WTC11 (cell line): Measurements from ENCODE around the gene DNASE1L3. TPM values are rescaled to one million over a fixed set of nuclear protein-coding genes. Genes with fewer than 3 reads are reported as not detected.

Experiments
- ATAC-seq: fragments of 200-7000 bp; cut with Tn5 transposase; 2 replicates; pipeline ENCODE4 v1.10.0; 2021; ENCODE audit warnings: mild to moderate bottlenecking, moderate library complexity
- CTCF ChIA-PET: fragments of 300-600 bp; sonication (Branson Sonifier 250); formaldehyde crosslinking; loops from one replicate; lab custom pipeline; 2021; ENCODE audit warnings: antibody characterized with exemption; lab: Charles Lee
- POLR2A ChIA-PET: fragments of 350-600 bp; sonication (Branson Sonifier 250); formaldehyde crosslinking; loops from one replicate; lab custom pipeline; 2021; ENCODE audit warnings: antibody characterized with exemption; lab: Charles Lee
- DNase-seq: peaks from one replicate; pipeline ENCODE4 v3.0.0; 2021; ENCODE audit warnings: low spot score
- H3K27ac Mint-ChIP-seq: 2 replicates; pipeline ENCODE4 v1.8.0; 2021; ENCODE audit warnings: mixed read lengths
- H3K27me3 Mint-ChIP-seq: 2 replicates; pipeline ENCODE4 v1.8.0; 2021; ENCODE audit warnings: low read depth, mild to moderate bottlenecking, moderate library complexity, mixed read lengths
- H3K36me3 Mint-ChIP-seq: 2 replicates; pipeline ENCODE4 v1.8.0; 2021; ENCODE audit warnings: mixed read lengths
- H3K4me1 Mint-ChIP-seq: 2 replicates; pipeline ENCODE4 v1.8.0; 2022; ENCODE audit warnings: mixed read lengths
- H3K4me3 Mint-ChIP-seq: 2 replicates; pipeline ENCODE4 v1.8.0; 2021; ENCODE audit warnings: mild to moderate bottlenecking, moderate library complexity, mixed read lengths
- H3K9me3 Mint-ChIP-seq: 2 replicates; pipeline ENCODE4 v1.8.0; 2021; ENCODE audit warnings: mixed read lengths
- CREM ChIP-seq: sonication (generic); formaldehyde crosslinking; IDR thresholded peaks from 2 replicates; pipeline ENCODE4 v1.8.1; 2022; ENCODE audit warnings: mild to moderate bottlenecking, missing genetic modification reagents, moderate library complexity
- ELF4 ChIP-seq: sonication (generic); formaldehyde crosslinking; IDR thresholded peaks from 2 replicates; pipeline ENCODE4 v1.8.1; 2022; ENCODE audit warnings: low read depth, mild to moderate bottlenecking, moderate library complexity, missing genetic modification reagents
- FOXP1 ChIP-seq: sonication (generic); formaldehyde crosslinking; IDR thresholded peaks from 2 replicates; pipeline ENCODE4 v1.8.0; 2022; ENCODE audit warnings: missing genetic modification reagents, mild to moderate bottlenecking, moderate library complexity, borderline replicate concordance
- GABPB1 ChIP-seq: sonication (generic); formaldehyde crosslinking; IDR thresholded peaks from 2 replicates; pipeline ENCODE4 v1.8.1; 2023; ENCODE audit warnings: mild to moderate bottlenecking, missing genetic modification reagents
- HMGA2 ChIP-seq: fragments of 250-450 bp; sonication (Bioruptor Pico); IDR thresholded peaks from 2 replicates; pipeline ENCODE4 v1.4.0; 2021; ENCODE audit warnings: mild to moderate bottlenecking, moderate library complexity
- NR2C2 ChIP-seq: sonication (generic); formaldehyde crosslinking; IDR thresholded peaks from 2 replicates; pipeline ENCODE4 v1.8.0; 2022; ENCODE audit warnings: mild to moderate bottlenecking, missing genetic modification reagents
- OVOL2 ChIP-seq: fragments of 250-450 bp; sonication (Bioruptor Pico); IDR thresholded peaks from 2 replicates; pipeline ENCODE4 v1.9.0; 2021; ENCODE audit warnings: mild to moderate bottlenecking, borderline replicate concordance
- PRRX2 ChIP-seq: fragments of 250-450 bp; sonication (Bioruptor Pico); IDR thresholded peaks from 2 replicates; pipeline ENCODE4 v1.8.0; 2021; ENCODE audit warnings: mild to moderate bottlenecking
- SMAD3 ChIP-seq: sonication (generic); formaldehyde crosslinking; IDR thresholded peaks from 2 replicates; pipeline ENCODE4 v1.8.0; 2022; ENCODE audit warnings: missing genetic modification reagents, mild to moderate bottlenecking, borderline replicate concordance
- ZBTB21 ChIP-seq: sonication (generic); formaldehyde crosslinking; IDR thresholded peaks from 2 replicates; pipeline ENCODE4 v1.8.1; 2023; ENCODE audit warnings: mild to moderate bottlenecking, missing genetic modification reagents, borderline replicate concordance
- total RNA-seq: library from RNA; stranded (reverse); gene quantifications from 3 replicates; pipeline ENCODE4 v1.2.3, GENCODE V29; 2021
- TF ChIP-seq, protein P1 (sequence below): sonication (generic); formaldehyde crosslinking; IDR thresholded peaks from 2 replicates; pipeline ENCODE4 v1.8.0; 2023; ENCODE audit warnings: mild to moderate bottlenecking, missing genetic modification reagents
- TF ChIP-seq, protein P2 (sequence below): sonication (generic); formaldehyde crosslinking; IDR thresholded peaks from 2 replicates; pipeline ENCODE4 v1.8.0; 2023; ENCODE audit warnings: missing genetic modification reagents, mild to moderate bottlenecking, borderline replicate concordance
- TF ChIP-seq, protein P3 (sequence below): fragments of 250-450 bp; sonication (Bioruptor Pico); IDR thresholded peaks from 2 replicates; pipeline ENCODE4 v2.1.2; 2022; ENCODE audit warnings: mild to moderate bottlenecking, moderate library complexity
- TF ChIP-seq, protein P4 (sequence below): fragments of 250-450 bp; sonication (Bioruptor Pico); IDR thresholded peaks from 2 replicates; pipeline ENCODE4 v1.9.0; 2021; ENCODE audit warnings: moderate library complexity, mild to moderate bottlenecking, inconsistent platforms, borderline replicate concordance
- TF ChIP-seq, protein P5 (sequence below): fragments of 200-600 bp; IDR thresholded peaks from 2 replicates; pipeline ENCODE4 v1.8.0; 2022; ENCODE audit warnings: antibody characterized with exemption
- TF ChIP-seq, protein P6 (sequence below): fragments of 250-450 bp; sonication (Bioruptor Pico); IDR thresholded peaks from 2 replicates; pipeline ENCODE4 v1.9.0; 2021; ENCODE audit warnings: mild to moderate bottlenecking
- TF ChIP-seq, protein P7 (sequence below): sonication (generic); formaldehyde crosslinking; IDR thresholded peaks from 2 replicates; pipeline ENCODE4 v1.8.0; 2022; ENCODE audit warnings: missing genetic modification reagents
- TF ChIP-seq, protein P8 (sequence below): fragments of 250-450 bp; sonication (Bioruptor Pico); IDR thresholded peaks from 2 replicates; pipeline ENCODE4 v1.8.0; 2021; ENCODE audit warnings: mild to moderate bottlenecking

DNASE1L3 gene
- total RNA-seq, 1 experiment from 2014 or later, result not detected

DNA sequence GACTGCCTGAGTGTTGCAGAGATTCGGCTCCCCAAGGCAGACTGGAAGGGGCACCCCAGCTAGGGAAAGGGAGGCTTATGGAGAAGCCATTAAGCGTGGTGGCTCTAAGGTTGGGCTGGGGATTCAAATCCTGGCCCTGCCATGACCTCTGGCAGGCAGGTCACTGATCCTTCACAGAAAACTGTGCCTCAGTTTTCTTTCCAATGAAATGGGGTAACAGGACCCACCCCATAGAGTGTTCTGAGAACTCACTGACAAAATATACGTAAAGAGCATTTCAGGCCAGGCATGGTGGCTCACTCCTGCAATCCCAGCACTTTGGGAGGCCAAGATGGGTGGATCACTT lies 34.6 kb downstream of the DNASE1L3 start (continued):
- TF ChIP-seq NR2C2 (no peak), HMGA2 (CRISPR knock-in tag) (no peak), FOXP1 (CRISPR knock-in tag) (no peak), ZBTB21 (CRISPR knock-in tag) (no peak)
- TF ChIP-seq, protein P1, sequence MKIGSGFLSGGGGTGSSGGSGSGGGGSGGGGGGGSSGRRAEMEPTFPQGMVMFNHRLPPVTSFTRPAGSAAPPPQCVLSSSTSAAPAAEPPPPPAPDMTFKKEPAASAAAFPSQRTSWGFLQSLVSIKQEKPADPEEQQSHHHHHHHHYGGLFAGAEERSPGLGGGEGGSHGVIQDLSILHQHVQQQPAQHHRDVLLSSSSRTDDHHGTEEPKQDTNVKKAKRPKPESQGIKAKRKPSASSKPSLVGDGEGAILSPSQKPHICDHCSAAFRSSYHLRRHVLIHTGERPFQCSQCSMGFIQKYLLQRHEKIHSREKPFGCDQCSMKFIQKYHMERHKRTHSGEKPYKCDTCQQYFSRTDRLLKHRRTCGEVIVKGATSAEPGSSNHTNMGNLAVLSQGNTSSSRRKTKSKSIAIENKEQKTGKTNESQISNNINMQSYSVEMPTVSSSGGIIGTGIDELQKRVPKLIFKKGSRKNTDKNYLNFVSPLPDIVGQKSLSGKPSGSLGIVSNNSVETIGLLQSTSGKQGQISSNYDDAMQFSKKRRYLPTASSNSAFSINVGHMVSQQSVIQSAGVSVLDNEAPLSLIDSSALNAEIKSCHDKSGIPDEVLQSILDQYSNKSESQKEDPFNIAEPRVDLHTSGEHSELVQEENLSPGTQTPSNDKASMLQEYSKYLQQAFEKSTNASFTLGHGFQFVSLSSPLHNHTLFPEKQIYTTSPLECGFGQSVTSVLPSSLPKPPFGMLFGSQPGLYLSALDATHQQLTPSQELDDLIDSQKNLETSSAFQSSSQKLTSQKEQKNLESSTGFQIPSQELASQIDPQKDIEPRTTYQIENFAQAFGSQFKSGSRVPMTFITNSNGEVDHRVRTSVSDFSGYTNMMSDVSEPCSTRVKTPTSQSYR, result no peak
- TF ChIP-seq, protein P2, sequence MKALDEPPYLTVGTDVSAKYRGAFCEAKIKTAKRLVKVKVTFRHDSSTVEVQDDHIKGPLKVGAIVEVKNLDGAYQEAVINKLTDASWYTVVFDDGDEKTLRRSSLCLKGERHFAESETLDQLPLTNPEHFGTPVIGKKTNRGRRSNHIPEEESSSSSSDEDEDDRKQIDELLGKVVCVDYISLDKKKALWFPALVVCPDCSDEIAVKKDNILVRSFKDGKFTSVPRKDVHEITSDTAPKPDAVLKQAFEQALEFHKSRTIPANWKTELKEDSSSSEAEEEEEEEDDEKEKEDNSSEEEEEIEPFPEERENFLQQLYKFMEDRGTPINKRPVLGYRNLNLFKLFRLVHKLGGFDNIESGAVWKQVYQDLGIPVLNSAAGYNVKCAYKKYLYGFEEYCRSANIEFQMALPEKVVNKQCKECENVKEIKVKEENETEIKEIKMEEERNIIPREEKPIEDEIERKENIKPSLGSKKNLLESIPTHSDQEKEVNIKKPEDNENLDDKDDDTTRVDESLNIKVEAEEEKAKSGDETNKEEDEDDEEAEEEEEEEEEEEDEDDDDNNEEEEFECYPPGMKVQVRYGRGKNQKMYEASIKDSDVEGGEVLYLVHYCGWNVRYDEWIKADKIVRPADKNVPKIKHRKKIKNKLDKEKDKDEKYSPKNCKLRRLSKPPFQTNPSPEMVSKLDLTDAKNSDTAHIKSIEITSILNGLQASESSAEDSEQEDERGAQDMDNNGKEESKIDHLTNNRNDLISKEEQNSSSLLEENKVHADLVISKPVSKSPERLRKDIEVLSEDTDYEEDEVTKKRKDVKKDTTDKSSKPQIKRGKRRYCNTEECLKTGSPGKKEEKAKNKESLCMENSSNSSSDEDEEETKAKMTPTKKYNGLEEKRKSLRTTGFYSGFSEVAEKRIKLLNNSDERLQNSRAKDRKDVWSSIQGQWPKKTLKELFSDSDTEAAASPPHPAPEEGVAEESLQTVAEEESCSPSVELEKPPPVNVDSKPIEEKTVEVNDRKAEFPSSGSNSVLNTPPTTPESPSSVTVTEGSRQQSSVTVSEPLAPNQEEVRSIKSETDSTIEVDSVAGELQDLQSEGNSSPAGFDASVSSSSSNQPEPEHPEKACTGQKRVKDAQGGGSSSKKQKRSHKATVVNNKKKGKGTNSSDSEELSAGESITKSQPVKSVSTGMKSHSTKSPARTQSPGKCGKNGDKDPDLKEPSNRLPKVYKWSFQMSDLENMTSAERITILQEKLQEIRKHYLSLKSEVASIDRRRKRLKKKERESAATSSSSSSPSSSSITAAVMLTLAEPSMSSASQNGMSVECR (CRISPR knock-in tag), result no peak
- TF ChIP-seq, protein P3, sequence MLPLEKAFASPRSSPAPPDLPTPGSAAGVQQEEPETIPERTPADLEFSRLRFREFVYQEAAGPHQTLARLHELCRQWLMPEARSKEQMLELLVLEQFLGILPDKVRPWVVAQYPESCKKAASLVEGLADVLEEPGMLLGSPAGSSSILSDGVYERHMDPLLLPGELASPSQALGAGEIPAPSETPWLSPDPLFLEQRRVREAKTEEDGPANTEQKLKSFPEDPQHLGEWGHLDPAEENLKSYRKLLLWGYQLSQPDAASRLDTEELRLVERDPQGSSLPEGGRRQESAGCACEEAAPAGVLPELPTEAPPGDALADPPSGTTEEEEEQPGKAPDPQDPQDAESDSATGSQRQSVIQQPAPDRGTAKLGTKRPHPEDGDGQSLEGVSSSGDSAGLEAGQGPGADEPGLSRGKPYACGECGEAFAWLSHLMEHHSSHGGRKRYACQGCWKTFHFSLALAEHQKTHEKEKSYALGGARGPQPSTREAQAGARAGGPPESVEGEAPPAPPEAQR (CRISPR knock-in tag), result no peak
- TF ChIP-seq, protein P4, sequence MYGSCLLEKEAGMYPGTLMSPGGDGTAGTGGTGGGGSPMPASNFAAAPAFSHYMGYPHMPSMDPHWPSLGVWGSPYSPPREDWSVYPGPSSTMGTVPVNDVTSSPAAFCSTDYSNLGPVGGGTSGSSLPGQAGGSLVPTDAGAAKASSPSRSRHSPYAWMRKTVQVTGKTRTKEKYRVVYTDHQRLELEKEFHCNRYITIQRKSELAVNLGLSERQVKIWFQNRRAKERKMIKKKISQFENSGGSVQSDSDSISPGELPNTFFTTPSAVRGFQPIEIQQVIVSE, result no peak
- TF ChIP-seq, protein P5, sequence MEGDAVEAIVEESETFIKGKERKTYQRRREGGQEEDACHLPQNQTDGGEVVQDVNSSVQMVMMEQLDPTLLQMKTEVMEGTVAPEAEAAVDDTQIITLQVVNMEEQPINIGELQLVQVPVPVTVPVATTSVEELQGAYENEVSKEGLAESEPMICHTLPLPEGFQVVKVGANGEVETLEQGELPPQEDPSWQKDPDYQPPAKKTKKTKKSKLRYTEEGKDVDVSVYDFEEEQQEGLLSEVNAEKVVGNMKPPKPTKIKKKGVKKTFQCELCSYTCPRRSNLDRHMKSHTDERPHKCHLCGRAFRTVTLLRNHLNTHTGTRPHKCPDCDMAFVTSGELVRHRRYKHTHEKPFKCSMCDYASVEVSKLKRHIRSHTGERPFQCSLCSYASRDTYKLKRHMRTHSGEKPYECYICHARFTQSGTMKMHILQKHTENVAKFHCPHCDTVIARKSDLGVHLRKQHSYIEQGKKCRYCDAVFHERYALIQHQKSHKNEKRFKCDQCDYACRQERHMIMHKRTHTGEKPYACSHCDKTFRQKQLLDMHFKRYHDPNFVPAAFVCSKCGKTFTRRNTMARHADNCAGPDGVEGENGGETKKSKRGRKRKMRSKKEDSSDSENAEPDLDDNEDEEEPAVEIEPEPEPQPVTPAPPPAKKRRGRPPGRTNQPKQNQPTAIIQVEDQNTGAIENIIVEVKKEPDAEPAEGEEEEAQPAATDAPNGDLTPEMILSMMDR, result no peak

DNA sequence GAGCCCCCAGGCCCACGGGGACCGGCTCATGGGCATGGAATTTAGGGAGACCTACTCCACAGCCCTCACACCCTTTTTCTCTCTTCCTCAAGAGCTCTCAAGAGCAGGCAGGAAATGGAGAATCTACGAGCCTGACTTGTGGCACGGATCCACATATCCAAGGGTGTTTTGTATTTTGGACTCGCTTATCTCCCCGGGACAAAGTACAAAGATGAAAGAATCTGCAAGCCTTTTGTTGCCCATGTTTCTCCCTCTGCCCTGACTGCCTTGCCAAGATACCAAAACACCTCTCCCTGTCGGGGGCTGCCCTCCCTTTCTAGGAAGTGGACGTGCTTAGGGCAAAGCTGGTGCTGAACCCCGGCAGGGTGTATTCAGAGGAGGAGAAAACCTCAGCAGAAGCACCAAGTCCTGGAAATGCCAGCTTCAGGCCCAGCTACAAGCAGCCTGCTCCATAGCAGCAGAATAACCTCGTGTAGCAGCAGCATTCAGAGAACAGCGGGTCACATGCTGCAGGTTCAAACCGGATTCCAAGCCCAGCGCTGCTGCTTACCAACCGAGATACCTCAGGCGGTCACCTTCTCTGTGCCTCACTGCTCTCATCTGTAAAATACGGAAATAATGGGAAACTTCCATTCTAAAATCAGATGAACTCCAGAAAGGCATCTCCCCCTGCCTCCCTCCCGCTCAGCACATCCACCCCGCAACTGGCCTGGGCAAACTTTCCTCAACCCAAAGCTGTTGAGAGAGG lies 35.2 kb downstream of the DNASE1L3 start:
- ChIA-PET POLR2A (no interaction called here), CTCF (interaction anchor here (0.6 to 6.2 kb wide), 8 partner anchors 9 to 171 kb away, joined by 3 to 88 read pairs (median 14); partner anchors contain the start of genes FLNB, HTD2 and RPP14)
- Mint-ChIP-seq H3K27ac (no peak overlapping the region; the same call in 1 of the 2 replicates), H3K4me3 (no peak overlapping the region), H3K4me1 (peaks cover 43% of the 10 kb centered on the region), H3K27me3 (peaks cover 10% of the 10 kb centered on the region), H3K36me3 (peaks cover 7% of the 10 kb centered on the region; the same call in 1 of the 2 replicates), H3K9me3 (no peaks in the 10 kb centered on the region)
- ATAC-seq (no peak), DNase-seq (no peak)
- TF ChIP-seq GABPB1 (CRISPR knock-in tag) (no peak), OVOL2 (CRISPR knock-in tag) (no peak), PRRX2 (CRISPR knock-in tag) (no peak), SMAD3 (CRISPR knock-in tag) (no peak), ELF4 (CRISPR knock-in tag) (no peak), CREM (no peak)
- TF ChIP-seq, protein P6, sequence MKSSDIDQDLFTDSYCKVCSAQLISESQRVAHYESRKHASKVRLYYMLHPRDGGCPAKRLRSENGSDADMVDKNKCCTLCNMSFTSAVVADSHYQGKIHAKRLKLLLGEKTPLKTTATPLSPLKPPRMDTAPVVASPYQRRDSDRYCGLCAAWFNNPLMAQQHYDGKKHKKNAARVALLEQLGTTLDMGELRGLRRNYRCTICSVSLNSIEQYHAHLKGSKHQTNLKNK (CRISPR knock-in tag), result no peak
- TF ChIP-seq, protein P7, sequence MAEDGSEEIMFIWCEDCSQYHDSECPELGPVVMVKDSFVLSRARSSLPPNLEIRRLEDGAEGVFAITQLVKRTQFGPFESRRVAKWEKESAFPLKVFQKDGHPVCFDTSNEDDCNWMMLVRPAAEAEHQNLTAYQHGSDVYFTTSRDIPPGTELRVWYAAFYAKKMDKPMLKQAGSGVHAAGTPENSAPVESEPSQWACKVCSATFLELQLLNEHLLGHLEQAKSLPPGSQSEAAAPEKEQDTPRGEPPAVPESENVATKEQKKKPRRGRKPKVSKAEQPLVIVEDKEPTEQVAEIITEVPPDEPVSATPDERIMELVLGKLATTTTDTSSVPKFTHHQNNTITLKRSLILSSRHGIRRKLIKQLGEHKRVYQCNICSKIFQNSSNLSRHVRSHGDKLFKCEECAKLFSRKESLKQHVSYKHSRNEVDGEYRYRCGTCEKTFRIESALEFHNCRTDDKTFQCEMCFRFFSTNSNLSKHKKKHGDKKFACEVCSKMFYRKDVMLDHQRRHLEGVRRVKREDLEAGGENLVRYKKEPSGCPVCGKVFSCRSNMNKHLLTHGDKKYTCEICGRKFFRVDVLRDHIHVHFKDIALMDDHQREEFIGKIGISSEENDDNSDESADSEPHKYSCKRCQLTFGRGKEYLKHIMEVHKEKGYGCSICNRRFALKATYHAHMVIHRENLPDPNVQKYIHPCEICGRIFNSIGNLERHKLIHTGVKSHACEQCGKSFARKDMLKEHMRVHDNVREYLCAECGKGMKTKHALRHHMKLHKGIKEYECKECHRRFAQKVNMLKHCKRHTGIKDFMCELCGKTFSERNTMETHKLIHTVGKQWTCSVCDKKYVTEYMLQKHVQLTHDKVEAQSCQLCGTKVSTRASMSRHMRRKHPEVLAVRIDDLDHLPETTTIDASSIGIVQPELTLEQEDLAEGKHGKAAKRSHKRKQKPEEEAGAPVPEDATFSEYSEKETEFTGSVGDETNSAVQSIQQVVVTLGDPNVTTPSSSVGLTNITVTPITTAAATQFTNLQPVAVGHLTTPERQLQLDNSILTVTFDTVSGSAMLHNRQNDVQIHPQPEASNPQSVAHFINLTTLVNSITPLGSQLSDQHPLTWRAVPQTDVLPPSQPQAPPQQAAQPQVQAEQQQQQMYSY (CRISPR knock-in tag), result no peak
- TF ChIP-seq, protein P8, sequence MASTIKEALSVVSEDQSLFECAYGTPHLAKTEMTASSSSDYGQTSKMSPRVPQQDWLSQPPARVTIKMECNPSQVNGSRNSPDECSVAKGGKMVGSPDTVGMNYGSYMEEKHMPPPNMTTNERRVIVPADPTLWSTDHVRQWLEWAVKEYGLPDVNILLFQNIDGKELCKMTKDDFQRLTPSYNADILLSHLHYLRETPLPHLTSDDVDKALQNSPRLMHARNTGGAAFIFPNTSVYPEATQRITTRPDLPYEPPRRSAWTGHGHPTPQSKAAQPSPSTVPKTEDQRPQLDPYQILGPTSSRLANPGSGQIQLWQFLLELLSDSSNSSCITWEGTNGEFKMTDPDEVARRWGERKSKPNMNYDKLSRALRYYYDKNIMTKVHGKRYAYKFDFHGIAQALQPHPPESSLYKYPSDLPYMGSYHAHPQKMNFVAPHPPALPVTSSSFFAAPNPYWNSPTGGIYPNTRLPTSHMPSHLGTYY (CRISPR knock-in tag), result no peak
